H1 (cell line): ENCODE data around the gene SCMH1. TPM values are rescaled to one million over a fixed set of nuclear protein-coding genes. Genes with fewer than 3 reads are reported as not detected.

ENCODE experiments used
- CTCF ChIA-PET: fragments of 300-600 bp; sonication (Branson Sonifier 250); formaldehyde crosslinking; loops from one replicate; lab custom pipeline; 2021; ENCODE audit not compliant: partially characterized antibody; lab: Charles Lee
- POLR2A ChIA-PET: fragments of 300-600 bp; sonication (Branson Sonifier 250); formaldehyde crosslinking; loops from one replicate; lab custom pipeline; 2021; ENCODE audit warnings: inconsistent platforms; ENCODE audit not compliant: partially characterized antibody; lab: Charles Lee
- DNase-seq, 2 experiments: peaks; one replicate each; pipeline versions ENCODE4 v3.0.0 to v3.0.0-alpha.2; 2010 to 2022; ENCODE audit warnings: low spot score in 2 of 2, low read depth in 1 of 2, mixed read lengths in 1 of 2
- FAIRE-seq: peaks from 2 replicates; lab custom pipeline; 2011; peaks lifted over from hg19 to GRCh38; lab: Jason Lieb, UNC
- H2AFZ ChIP-seq: 2 replicates; pipeline ENCODE4 v1.8.1; 2012; ENCODE audit warnings: low read length, inconsistent platforms
- H2AK5ac ChIP-seq: 2 replicates; pipeline ENCODE4 v1.6.1; 2013; ENCODE audit warnings: low read depth, low read length
- H2BK120ac ChIP-seq: replicated peaks from 2 replicates; pipeline ENCODE3; 2013; ENCODE audit warnings: low read depth, low read length, inconsistent platforms
- H2BK12ac ChIP-seq: 2 replicates; pipeline ENCODE4 v1.6.1; 2013; ENCODE audit warnings: low read depth, low read length
- H2BK15ac ChIP-seq: 2 replicates; pipeline ENCODE4 v1.6.1; 2013; ENCODE audit warnings: low read length
- H2BK20ac ChIP-seq: 2 replicates; pipeline ENCODE4 v1.6.1; 2013; ENCODE audit warnings: low read length
- H2BK5ac ChIP-seq: 2 replicates; pipeline ENCODE4 v1.6.1; 2013; ENCODE audit warnings: low read depth, low read length
- H3K14ac ChIP-seq: 2 replicates; pipeline ENCODE4 v1.6.1; 2013; ENCODE audit warnings: inconsistent platforms; ENCODE audit not compliant: insufficient read length
- H3K18ac ChIP-seq: 2 replicates; pipeline ENCODE4 v1.6.1; 2013; ENCODE audit warnings: low read length; ENCODE audit errors: extremely low read depth
- H3K23ac ChIP-seq: 2 replicates; pipeline ENCODE4 v1.6.1; 2013; ENCODE audit warnings: inconsistent platforms; ENCODE audit not compliant: insufficient read length
- H3K23me2 ChIP-seq: 2 replicates; pipeline ENCODE4 v1.6.1; 2013; ENCODE audit warnings: low read depth, low read length
- H3K27ac ChIP-seq: 2 replicates; pipeline ENCODE4 v1.6.1; 2011; ENCODE audit warnings: low read depth, low read length, inconsistent platforms
- H3K27me3 ChIP-seq, 4 experiments: replicated peaks in 1 of 4; 1 replicate in 1 of 4; 2 replicates in 3 of 4; pipeline versions ENCODE4 v1.6.1 to v1.8.1; 2011 to 2013; ENCODE audit warnings: low read length in 3 of 4, mild to moderate bottlenecking in 3 of 4, inconsistent platforms in 2 of 4, mixed read lengths in 2 of 4, moderate library complexity in 1 of 4; ENCODE audit not compliant: control insufficient read depth in 3 of 4, insufficient read depth in 3 of 4; ENCODE audit errors: extremely low read depth in 1 of 4
- H3K36me3 ChIP-seq, 4 experiments: 2 replicates each; pipeline versions ENCODE4 v1.6.1 to v1.8.1; 2011 to 2013; ENCODE audit warnings: mild to moderate bottlenecking in 4 of 4, low read length in 3 of 4, moderate library complexity in 2 of 4, control low read depth in 1 of 4, inconsistent platforms in 1 of 4; ENCODE audit not compliant: insufficient read depth in 4 of 4, control insufficient read depth in 2 of 4
- H3K4ac ChIP-seq: replicated peaks from 2 replicates; pipeline ENCODE3; 2013; ENCODE audit warnings: low read length, low read depth, mixed read lengths, inconsistent platforms; ENCODE audit not compliant: insufficient read length
- H3K4me1 ChIP-seq, 4 experiments: replicated peaks in 1 of 4; 1 replicate in 1 of 4; 2 replicates in 3 of 4; pipeline versions ENCODE4 v1.6.1 to v1.8.1; 2011 to 2013; ENCODE audit warnings: low read length in 3 of 4, inconsistent platforms in 2 of 4, mixed read lengths in 1 of 4; ENCODE audit not compliant: insufficient read depth in 4 of 4, control insufficient read depth in 3 of 4
- H3K4me2 ChIP-seq, 2 experiments: 2 replicates each; pipeline versions ENCODE4 v1.6.1 to v1.8.1; 2011 to 2013; ENCODE audit warnings: low read depth in 2 of 2, low read length in 2 of 2, control low read depth in 1 of 2, inconsistent platforms in 1 of 2, mild to moderate bottlenecking in 1 of 2; ENCODE audit not compliant: insufficient read depth in 1 of 2
- H3K4me3 ChIP-seq, 4 experiments: fragments of 200-600, 300-600 bp in 1 of 4; sonication (generic), shearing (Covaris generic), sonication (Bioruptor Twin) in 1 of 4; 2 replicates each; pipeline versions ENCODE4 v1.5.1 to v1.8.1; 2011 to 2016; ENCODE audit warnings: low read length in 4 of 4, low read depth in 3 of 4, control low read depth in 2 of 4, inconsistent platforms in 2 of 4, mild to moderate bottlenecking in 2 of 4, mixed read lengths in 1 of 4, moderate library complexity in 1 of 4; ENCODE audit not compliant: insufficient read depth in 2 of 4; ENCODE audit errors: extremely low read depth in 1 of 4
- H3K56ac ChIP-seq: replicated peaks from 2 replicates; pipeline ENCODE3; 2013; ENCODE audit warnings: low read depth, mild to moderate bottlenecking, mixed read lengths, low read length, inconsistent platforms; ENCODE audit not compliant: insufficient read length
- H3K79me1 ChIP-seq: 2 replicates; pipeline ENCODE4 v1.6.1; 2013; ENCODE audit warnings: low read depth, low read length, control low read depth
- H3K79me2 ChIP-seq, 2 experiments: 2 replicates each; pipeline versions ENCODE4 v1.6.1 to v1.8.1; 2012 to 2013; ENCODE audit warnings: low read length in 2 of 2, mild to moderate bottlenecking in 2 of 2, inconsistent platforms in 1 of 2; ENCODE audit not compliant: insufficient read depth in 2 of 2, control insufficient read depth in 1 of 2
- H3K9ac ChIP-seq, 4 experiments: replicated peaks in 1 of 4; 1 replicate in 1 of 4; 2 replicates in 3 of 4; pipeline versions ENCODE4 v1.6.1 to v1.8.1; 2011 to 2013; ENCODE audit warnings: low read depth in 3 of 4, low read length in 3 of 4, control low read depth in 2 of 4, mild to moderate bottlenecking in 2 of 4, moderate library complexity in 2 of 4, inconsistent platforms in 1 of 4; ENCODE audit errors: extremely low read depth in 1 of 4
- H3K9me3 ChIP-seq, 2 experiments: 2 replicates each; pipeline versions ENCODE4 v1.6.1 to v1.8.1; 2012 to 2013; ENCODE audit warnings: mild to moderate bottlenecking in 2 of 2, moderate library complexity in 2 of 2, control low read depth in 1 of 2, inconsistent platforms in 1 of 2, low read depth in 1 of 2, low read length in 1 of 2, mixed read lengths in 1 of 2; ENCODE audit not compliant: insufficient read depth in 2 of 2
- H4K20me1 ChIP-seq, 2 experiments: replicated peaks in 1 of 2; 2 replicates each; pipeline versions ENCODE3 to v1.8.1; 2011 to 2013; ENCODE audit warnings: inconsistent platforms in 2 of 2, low read length in 2 of 2, mild to moderate bottlenecking in 1 of 2; ENCODE audit not compliant: insufficient read depth in 2 of 2, control insufficient read depth in 1 of 2
- H4K5ac ChIP-seq: 2 replicates; pipeline ENCODE4 v1.6.1; 2013; ENCODE audit warnings: low read length, low read depth, mixed read lengths, inconsistent platforms; ENCODE audit not compliant: insufficient read length
- H4K8ac ChIP-seq: 2 replicates; pipeline ENCODE4 v1.8.0; 2013; ENCODE audit warnings: mild to moderate bottlenecking, moderate library complexity, low read length, inconsistent platforms; ENCODE audit not compliant: insufficient read depth; ENCODE audit errors: extremely low read depth
- H4K91ac ChIP-seq: replicated peaks from 2 replicates; pipeline ENCODE3; 2013; ENCODE audit warnings: low read length, mixed read lengths, inconsistent platforms; ENCODE audit not compliant: insufficient read length
- ASH2L ChIP-seq: fragments of 200-600, 300-600 bp; sonication (generic); IDR thresholded peaks from one replicate; pipeline ENCODE4 v1.7.1; 2017; ENCODE audit warnings: low read length
- CBX5 ChIP-seq: fragments of 300-800, 300-1000 bp; sonication (generic); IDR thresholded peaks from 2 replicates; pipeline ENCODE4 v1.7.1; 2016; ENCODE audit warnings: antibody characterized with exemption, low read length, low read depth
- FOSL1 ChIP-seq: IDR thresholded peaks from 2 replicates; pipeline ENCODE4 v1.6.1; 2011; ENCODE audit warnings: mild to moderate bottlenecking, low read depth, low read length, moderate library complexity; ENCODE audit not compliant: insufficient read depth
- HDAC2 ChIP-seq, 2 experiments: fragments of 300-600 bp in 1 of 2; sonication (generic) in 1 of 2; IDR thresholded peaks; 2 replicates each; pipeline ENCODE4 v1.6.1; 2011 to 2012; ENCODE audit warnings: low read depth in 2 of 2, low read length in 2 of 2, mild to moderate bottlenecking in 2 of 2, moderate library complexity in 2 of 2, borderline replicate concordance in 1 of 2, inconsistent platforms in 1 of 2
- HDAC6 ChIP-seq: IDR thresholded peaks from one replicate; pipeline ENCODE4 v1.7.1; 2012; ENCODE audit warnings: low read depth, mild to moderate bottlenecking, inconsistent platforms, low read length, moderate library complexity
- NANOG ChIP-seq: IDR thresholded peaks from 2 replicates; pipeline ENCODE4 v1.6.1; 2011; ENCODE audit warnings: low read length, low read depth, mild to moderate bottlenecking, inconsistent platforms; ENCODE audit not compliant: insufficient read depth, poor library complexity, severe bottlenecking
- PHF8 ChIP-seq: fragments of 200-600 bp; sonication (generic); conservative IDR thresholded peaks from 2 replicates; pipeline ENCODE4 v1.7.1; 2012; ENCODE audit warnings: low read depth, mild to moderate bottlenecking, inconsistent platforms, low read length, moderate library complexity
- POLR2A ChIP-seq, 2 experiments: IDR thresholded peaks; 1 replicate in 1 of 2; 2 replicates in 1 of 2; pipeline ENCODE4 v1.6.1; 2011; ENCODE audit warnings: low read depth in 2 of 2, low read length in 2 of 2, mild to moderate bottlenecking in 2 of 2; ENCODE audit errors: control extremely low read depth in 1 of 2
- RFX5 ChIP-seq: IDR thresholded peaks from 2 replicates; pipeline ENCODE4 v1.6.1; 2011; ENCODE audit warnings: low read depth, low read length, improper control_type of control experiment, borderline replicate concordance
- SAP30 ChIP-seq: fragments of 300-600 bp; sonication (generic); IDR thresholded peaks from 2 replicates; pipeline ENCODE4 v1.7.1; 2012; ENCODE audit warnings: low read length, moderate library complexity, mild to moderate bottlenecking, inconsistent platforms; ENCODE audit not compliant: insufficient read depth, insufficient replicate concordance
- SUZ12 ChIP-seq: fragments of 200-600 bp; sonication (generic); IDR thresholded peaks from 2 replicates; pipeline ENCODE4 v1.6.1; 2012; ENCODE audit warnings: mild to moderate bottlenecking, inconsistent platforms, low read length, moderate library complexity, mixed read lengths
- TAF7 ChIP-seq: optimal IDR thresholded peaks from 2 replicates; pipeline ENCODE3; 2011; ENCODE audit warnings: low read depth, mild to moderate bottlenecking, inconsistent platforms, low read length, moderate library complexity, borderline replicate concordance
- TBP ChIP-seq: IDR thresholded peaks from 2 replicates; pipeline ENCODE4 v1.6.1; 2011; ENCODE audit warnings: low read depth, low read length, improper control_type of control experiment
- WGBS, 2 experiments: shearing (Covaris generic) in 1 of 2; methylation state at CpG; one replicate each; pipeline versions ENCODE4 v1.1.6 to v1.1.7; 2013 to 2015; ENCODE audit warnings: low lambda C conversion rate in 2 of 2, mixed read lengths in 2 of 2, inconsistent platforms in 1 of 2, low coverage in 1 of 2, missing lambda C conversion rate in 1 of 2; ENCODE audit not compliant: insufficient replicate concordance in 2 of 2, insufficient coverage in 1 of 2, insufficient read length in 1 of 2; ENCODE audit errors: extremely low coverage in 1 of 2, missing lambda C conversion rate in 1 of 2; 5-methylcytosine and 5-hydroxymethylcytosine counted together
- polyA plus RNA-seq, 7 experiments: library from polyadenylated mRNA; depleted of rRNA in 3 of 7; stranded (reverse) in 5 of 7; unstranded in 2 of 7; fragments of >200 nt in 5 of 7; fragments of 200-250 nt in 2 of 7; gene quantifications; 1 replicate in 5 of 7; 2 replicates in 1 of 7; 4 replicates in 1 of 7; pipeline versions ENCODE4 v1.2.1 to v1.2.3, GENCODE V29; 2011 to 2013; ENCODE audit warnings: missing spikeins in 2 of 7, mixed read lengths in 2 of 7
- total RNA-seq: library from RNA; stranded (reverse); fragmentation: NEBNext Ultra II Directional; extraction: Animal tissue kit (Norgen Biotek cat#: 25700); gene quantifications from 2 replicates; pipeline ENCODE4 v1.2.1, GENCODE V29; 2021
- TF ChIP-seq, protein P1 (sequence below): IDR thresholded peaks from 2 replicates; pipeline ENCODE4 v1.6.1; 2012; ENCODE audit warnings: inconsistent platforms

Gene SCMH1
- total and polyA plus RNA-seq, 2 of the 8 experiments (the other 6 are each of a cell fraction or from before 2014, with no cell fraction given) = 16.6 to 30.7 TPM

DNA sequence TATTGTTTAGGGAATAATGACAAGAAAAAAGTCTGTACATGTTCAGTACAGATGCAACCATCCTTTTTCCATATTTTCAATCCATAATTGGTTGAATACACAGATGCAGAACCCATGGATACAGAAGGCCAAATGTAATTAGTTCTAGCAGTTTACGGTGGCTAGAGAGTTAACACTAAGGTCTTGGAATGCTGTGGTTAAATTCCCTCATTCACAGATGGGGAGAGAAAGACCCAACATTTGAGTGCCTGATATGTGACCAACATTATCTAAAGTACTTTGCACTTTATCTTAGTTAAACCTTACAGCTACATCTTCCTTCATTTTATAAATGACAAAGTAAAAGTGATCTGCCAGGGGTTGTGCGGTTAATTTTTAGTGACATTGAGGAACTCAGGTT, 5.3 kb downstream of the SCMH1 start:
- Histone ChIP-seq H4K8ac (no peak overlapping the region), H3K79me1 (no peaks in the 10 kb centered on the region), H3K4me3 (no peak overlapping the region), H4K91ac (no peak overlapping the region), H3K9me3 (no peaks in the 10 kb centered on the region), H3K79me2 (peaks cover 0 to 14% of the 10 kb centered on the region in 2 experiments; a peak in 1 of 4 replicates), H3K4me1 (peaks cover 0 to 4% (median 2%) of the 10 kb centered on the region in 4 experiments; a peak in 3 of 7 replicates), H3K4me2 (no peak overlapping the region), H2BK5ac (no peak overlapping the region), H3K27ac (no peak overlapping the region), H3K23me2 (peaks cover 4% of the 10 kb centered on the region; the same call in 1 of the 2 replicates), H3K56ac (no peak overlapping the region), H2BK20ac (no peak overlapping the region), H2BK120ac (no peak overlapping the region), H2AFZ (no peak overlapping the region), H3K18ac (no peak overlapping the region), H3K9ac (no peak overlapping the region), H2AK5ac (no peak overlapping the region), H2BK15ac (no peak overlapping the region), H4K20me1 (peaks cover 0 to 1% of the 10 kb centered on the region in 2 experiments), H3K4ac (no peak overlapping the region), H3K23ac (no peak overlapping the region), H4K5ac (no peak overlapping the region), H2BK12ac (no peak overlapping the region), H3K14ac (no peak overlapping the region), H3K36me3 (no peaks in the 10 kb centered on the region), H3K27me3 (peaks cover 0 to 5% (median 0%) of the 10 kb centered on the region in 4 experiments; a peak in 3 of 7 replicates)
- CTCF ChIA-PET = interaction anchor here (0.7 kb wide), 1 partner anchor 30 kb away, joined by 4 read pairs; no protein-coding TSS in a partner anchor
- POLR2A ChIA-PET = no interaction called here
- FAIRE-seq (no peak), DNase-seq (no peak)
- 79% methylated on average over 2 of the region's 2 CpGs; no CpG with 5 or more reads in 1 of the 2 experiments for WGBS, 2 experiments
- TF ChIP-seq FOSL1 (no peak), RFX5 (no peak), TAF7 (no peak), NANOG (no peak), CBX5 (no peak), ASH2L (no peak), SAP30 (no peak), POLR2A (IDR thresholded peaks at IDR 0.05; ENCODE audit: control extremely low read depth in 1 of 2, low read depth in 2 of 2, low read length in 2 of 2) (no peak), TBP (no peak), HDAC2 (IDR thresholded peaks at IDR 0.05; ENCODE audit: borderline replicate concordance in 1 of 2, low read depth in 2 of 2, low read length in 2 of 2) (no peak), PHF8 (no peak), SUZ12 (no peak), HDAC6 (no peak)
- TF ChIP-seq, protein P1, sequence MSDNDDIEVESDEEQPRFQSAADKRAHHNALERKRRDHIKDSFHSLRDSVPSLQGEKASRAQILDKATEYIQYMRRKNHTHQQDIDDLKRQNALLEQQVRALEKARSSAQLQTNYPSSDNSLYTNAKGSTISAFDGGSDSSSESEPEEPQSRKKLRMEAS = no peak
